Measurements from ENCODE around the gene OR2A25.

GRCh38 chr7:144087230-144087629 lies 17.6 kb downstream of the OR2A25 start:
- TF ChIP-seq RFX5 (IDR thresholded peaks at IDR 0.05; ENCODE audit: low read depth, low read length): no peak
- no peak for TF ChIP-seq TARDBP (IDR thresholded peaks at IDR 0.05; ENCODE audit: borderline replicate concordance)
- no peak for TF ChIP-seq TAF1 (IDR thresholded peaks at IDR 0.05; ENCODE audit: borderline replicate concordance, low read depth, low read length)
- no peak for TF ChIP-seq BHLHE40 (IDR thresholded peaks at IDR 0.05; ENCODE audit: borderline replicate concordance in 1 of 2, low read depth in 2 of 2, low read length in 1 of 2)
- TF ChIP-seq CREM (IDR thresholded peaks at IDR 0.05; ENCODE audit: low read depth): no peak
- TF ChIP-seq HDAC6 (IDR thresholded peaks at IDR 0.05; ENCODE audit: unreplicated experiment): no peak
- TF ChIP-seq HDAC2 (IDR thresholded peaks at IDR 0.05): no peak
- TF ChIP-seq SMC3 (IDR thresholded peaks at IDR 0.05; ENCODE audit: borderline replicate concordance, low read length): no peak
- TF ChIP-seq GABPA (IDR thresholded peaks at IDR 0.05; ENCODE audit: low read depth): no peak
- no peak for TF ChIP-seq RAD51 (IDR thresholded peaks at IDR 0.05)
- no peak for TF ChIP-seq CBFB (IDR thresholded peaks at IDR 0.05; ENCODE audit: low read depth)
- no peak for TF ChIP-seq CTCF (IDR thresholded peaks at IDR 0.05 in 2 of 3, conservative IDR thresholded peaks at IDR 0.05 in 1 of 3; ENCODE audit: control insufficient read depth in 2 of 3, extremely low read depth in 1 of 3, insufficient read depth in 1 of 3, low read depth in 3 of 3, low read length in 3 of 3)

All from GM12878 (cell line).